Measurements from ENCODE around the gene UBL3.

The UBL3 gene

DNA sequence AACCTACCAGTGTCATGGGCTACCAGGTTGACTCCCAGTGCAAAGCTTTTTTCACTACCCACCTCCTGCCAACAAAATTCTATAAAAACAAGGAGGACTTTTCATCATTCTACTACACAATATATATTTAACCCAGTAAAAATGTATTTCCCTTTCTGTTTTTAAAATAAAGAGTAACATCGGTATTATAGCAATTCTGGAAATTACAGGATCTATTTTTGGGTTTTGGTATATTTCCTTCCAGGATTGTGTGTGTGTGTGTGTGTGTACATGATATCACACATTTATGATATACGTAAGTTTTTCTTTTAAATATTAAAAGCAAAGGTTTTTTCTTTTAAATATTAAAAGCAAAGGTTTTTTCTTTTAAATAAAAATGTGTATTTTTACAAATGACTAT, 6.0 kb upstream of the UBL3 start:
- DNase-seq (ENCODE audit: low read depth): no peak

DNA sequence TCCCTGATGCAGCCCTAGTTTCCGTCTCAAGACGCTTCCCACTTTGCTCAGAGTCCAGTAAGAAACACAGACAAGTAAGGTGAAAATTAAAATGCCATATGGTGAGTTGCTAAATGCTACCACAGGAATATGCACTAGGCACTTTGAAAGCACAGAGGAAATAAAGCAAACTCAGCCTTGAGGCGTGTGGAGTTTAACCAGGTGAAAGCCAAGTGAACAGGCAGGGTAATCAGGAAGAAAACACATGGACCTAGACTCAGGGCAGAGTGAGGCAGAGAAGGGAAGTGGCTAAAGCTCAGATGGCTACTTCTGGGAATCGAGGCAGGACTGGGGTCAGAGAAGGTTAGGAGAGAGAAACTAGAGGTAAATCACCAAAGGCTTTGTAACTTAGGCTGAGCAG, 5.4 kb upstream of the UBL3 start:
- no peak for DNase-seq (ENCODE audit: low read depth)

DNA sequence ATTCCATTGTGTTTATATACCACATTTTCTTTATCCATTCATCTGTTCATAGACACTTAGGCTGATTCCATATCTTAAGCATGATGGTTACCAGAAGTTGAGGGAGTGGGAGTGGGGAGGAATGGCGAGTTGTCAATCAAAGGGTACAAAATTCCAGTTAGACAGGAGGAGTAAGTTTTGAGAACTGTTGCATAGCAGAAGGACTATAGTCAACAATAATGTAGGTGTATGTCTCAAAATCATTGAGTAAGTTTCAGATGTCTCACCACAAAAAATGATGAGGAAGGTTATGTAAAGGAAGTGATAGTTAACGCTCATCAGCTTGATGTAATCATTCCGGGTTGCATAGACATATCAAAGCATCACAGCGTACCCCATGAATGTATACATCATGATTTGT, 4.6 kb upstream of the UBL3 start:
- DNase-seq (ENCODE audit: low read depth): no peak

DNA sequence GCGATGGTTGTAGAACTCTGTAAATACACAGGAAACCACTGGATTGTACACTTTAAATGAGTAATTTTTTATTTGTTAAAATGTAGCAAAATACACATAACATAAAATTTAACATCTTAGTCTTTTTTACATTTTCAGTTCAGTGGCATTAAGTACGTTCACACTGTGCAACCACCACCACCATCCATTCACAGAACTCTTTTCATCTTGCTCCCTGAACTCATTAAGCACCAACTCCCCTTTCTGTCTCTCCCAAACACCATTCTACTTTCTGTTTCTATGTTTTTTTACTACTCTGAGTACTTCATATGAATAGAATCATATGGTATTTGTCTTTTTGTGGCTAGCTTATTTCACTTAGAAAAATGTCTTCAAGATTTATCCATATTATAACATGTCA, 2.7 kb upstream of the UBL3 start:
- DNase-seq (ENCODE audit: low read depth): no peak

DNA sequence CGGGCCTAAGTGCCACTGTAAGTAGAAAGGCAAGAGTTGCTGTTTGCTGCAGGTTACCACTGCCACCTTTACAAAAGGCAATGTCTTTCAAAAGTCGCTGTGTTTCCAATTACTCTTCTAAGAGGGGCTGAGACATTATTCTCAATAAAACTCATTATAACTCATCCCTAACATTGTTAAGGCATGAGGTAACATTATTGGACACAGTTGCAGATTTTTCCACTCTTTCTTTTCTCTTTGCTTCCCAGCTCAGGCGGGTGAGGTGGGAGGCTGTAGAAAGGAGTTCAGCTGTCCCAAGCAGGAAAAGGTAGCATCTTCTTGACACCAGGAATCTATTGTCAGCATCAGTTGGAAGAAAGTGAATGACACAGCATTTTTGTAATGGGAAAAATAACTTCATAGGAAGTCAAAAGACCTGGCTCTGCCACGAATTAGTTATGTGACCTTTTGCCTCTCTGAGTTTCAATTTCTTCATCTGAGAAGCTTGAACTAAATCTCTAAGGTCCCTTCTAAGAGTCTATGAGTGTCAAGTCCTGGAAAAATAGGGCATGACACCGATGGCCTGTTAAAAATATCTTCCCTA, 2.1 kb upstream of the UBL3 start:
- no peak for DNase-seq (ENCODE audit: low read depth)

DNA sequence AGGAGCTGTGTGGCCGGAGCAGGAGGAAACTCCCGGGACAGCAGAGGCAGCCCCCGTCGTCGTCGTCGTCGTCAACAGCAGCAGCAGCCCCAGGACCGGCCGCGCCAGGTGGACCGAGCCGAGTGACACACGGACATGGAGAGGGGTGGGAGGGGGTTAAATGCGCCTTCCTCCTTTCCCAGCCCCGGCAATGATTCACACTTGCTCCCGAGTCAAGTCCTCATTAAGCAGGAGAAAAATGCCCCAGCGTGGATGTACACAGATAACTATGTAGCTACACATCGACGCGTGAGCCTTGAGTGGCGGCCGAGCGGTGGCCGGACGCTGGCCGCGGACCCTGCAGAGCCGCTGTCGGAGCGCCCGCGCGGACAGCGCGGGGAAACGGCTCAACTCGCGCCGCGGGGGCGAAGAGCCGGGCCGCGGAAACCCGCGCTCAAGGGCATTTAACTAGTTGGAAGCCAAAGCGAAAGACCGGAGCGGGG, 645 bp downstream of the UBL3 start:
- no peak for DNase-seq (ENCODE audit: low read depth)

DNA sequence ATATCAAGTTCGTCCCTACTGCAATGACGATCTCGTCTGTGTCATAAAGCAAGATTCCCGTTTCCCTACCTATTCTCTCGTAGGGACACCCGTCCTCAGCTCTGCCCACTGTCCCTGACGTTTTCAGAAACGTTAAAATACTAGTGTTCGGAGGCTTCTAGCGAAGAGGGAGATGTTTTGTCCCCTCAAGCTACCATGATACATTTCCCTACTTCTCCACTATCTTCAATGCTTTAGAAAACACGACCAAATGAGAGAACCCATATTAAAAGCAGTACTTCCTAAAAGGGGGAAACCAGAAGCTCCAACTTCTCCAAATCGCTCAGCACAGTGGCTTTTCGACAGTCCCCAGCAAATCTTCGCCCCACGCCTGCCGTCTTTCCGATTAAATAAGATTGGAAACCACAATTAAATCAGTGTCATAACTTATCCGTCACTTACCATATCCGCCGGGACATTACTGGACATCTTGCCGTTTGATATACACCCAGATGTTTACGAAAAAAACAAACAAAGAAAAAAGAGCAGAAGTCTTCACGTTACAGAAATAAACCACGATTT, 1.3 kb downstream of the UBL3 start:
- DNase-seq (ENCODE audit: low read depth): no peak

DNA sequence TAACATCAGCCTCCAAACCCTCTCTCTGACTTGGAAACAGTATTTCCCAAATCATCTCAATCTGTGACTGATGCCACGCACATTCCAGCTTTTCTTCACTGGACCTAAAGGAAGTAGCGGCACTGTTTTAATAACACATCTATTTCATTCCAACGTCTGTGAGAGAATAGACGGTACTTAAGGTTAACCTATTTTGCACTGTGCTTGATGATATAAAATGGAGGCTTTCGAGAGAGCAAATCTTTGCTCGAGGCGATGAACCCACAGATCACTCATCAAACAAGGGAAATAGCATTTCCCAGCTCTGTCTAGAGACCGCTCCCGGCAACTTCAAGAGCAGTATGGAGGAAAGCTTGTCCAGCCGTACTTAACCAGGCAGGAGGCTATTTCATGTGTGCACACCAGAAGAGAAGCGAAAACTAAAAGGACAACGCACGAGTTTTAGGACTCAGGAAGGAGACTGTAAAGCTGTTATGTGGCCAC, 2.9 kb downstream of the UBL3 start:
- DNase-seq (ENCODE audit: low read depth): no peak

DNA sequence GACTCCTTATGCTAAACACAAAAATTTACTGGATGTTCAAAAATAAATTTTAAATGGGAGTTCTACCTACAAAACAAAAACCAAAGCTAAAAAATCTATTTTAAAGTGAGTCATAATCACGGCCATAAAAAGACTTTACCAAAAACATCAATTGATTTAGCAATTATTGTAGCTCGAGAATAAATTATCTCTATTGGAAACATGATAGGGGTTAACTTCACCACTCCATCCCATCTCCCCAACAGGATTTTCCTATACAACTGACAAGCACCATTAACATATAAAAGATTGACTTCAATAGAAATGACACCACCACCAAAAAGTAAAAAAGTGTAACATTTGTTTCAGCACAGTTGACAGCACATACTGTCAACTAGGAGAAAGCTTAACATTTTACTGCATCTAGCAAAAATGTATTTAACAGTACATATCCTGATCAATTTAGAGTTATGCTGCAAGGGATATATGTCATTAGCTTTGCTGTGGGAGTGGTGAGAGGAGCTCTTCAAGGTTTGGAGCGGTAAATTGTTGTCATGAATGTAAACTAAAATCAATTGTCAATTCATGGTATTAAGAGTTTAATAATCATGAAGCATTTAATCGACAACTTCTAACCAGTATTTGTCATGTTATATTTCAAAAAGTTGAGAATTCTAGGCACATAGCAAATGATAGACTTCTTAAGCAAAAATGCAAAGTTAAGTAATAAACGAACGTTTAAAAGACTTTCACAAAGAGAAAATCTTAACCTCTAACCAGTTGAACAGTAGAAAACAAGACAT, 3.8 kb downstream of the UBL3 start:
- DNase-seq (ENCODE audit: low read depth): no peak

DNA sequence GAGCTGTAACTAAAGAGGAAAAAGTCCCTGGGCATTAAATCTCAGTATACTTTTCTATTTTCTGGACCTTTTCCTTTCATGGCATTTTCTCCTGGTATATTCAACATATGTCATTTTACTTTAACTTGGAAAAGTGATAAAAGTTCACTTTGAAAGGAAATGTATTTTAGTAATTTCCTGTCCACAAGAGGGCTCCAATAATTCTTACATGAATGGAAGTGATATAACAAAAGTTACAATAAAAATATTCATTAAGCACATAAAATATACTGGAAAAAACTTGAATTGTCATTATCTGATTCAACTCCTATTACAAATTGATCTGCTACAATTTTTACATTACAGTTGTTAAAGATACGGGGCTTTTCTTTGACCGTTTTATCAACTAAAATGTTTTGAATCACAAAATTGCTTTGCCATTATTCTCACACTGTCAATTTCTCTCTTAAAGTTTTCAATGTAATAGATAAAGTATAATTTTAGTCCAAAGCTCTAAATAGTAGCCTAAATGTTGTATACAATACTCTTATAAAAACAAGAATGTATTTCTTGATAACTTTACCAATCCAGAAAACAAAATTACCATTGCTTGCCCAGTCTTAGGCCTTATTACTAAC, 4.9 kb downstream of the UBL3 start:
- DNase-seq (ENCODE audit: low read depth): no peak

DNA sequence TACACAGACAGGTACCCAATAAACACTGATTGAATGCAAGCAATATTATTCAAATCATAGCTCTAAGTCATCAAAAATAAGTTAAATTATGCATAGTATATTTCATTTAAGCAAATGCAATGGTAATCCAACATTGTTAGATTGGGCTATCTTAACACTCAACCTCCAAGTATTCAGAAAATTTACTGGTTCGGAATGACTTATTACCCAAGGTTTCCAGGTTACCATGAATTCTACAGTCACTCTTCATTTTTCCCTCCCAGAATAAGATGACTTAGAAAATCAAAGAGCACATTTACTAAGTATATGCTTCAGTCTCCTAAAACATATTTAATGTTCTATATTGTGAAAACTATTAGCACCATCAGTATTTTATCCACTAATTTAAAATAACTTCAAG, 6.0 kb downstream of the UBL3 start:
- DNase-seq (ENCODE audit: low read depth): no peak

DNA sequence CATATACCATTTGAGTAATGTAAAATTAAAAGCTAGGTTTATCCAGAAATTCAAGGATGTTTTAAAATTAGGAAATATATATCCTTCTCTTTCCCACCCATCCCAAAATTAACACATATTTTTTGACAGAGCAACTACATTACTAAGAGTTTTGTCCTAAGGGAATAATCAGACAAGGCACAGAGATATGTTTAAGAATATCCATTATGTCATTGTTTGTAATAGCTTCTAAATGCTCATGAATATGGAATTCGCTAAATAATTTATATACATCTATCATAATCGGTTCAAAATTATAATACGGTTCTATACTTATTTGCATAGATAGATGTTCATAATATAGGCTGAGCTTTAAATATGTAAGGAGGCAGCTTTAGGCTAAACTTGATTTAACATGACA, 9.8 kb downstream of the UBL3 start:
- no peak for DNase-seq (ENCODE audit: low read depth)

DNA sequence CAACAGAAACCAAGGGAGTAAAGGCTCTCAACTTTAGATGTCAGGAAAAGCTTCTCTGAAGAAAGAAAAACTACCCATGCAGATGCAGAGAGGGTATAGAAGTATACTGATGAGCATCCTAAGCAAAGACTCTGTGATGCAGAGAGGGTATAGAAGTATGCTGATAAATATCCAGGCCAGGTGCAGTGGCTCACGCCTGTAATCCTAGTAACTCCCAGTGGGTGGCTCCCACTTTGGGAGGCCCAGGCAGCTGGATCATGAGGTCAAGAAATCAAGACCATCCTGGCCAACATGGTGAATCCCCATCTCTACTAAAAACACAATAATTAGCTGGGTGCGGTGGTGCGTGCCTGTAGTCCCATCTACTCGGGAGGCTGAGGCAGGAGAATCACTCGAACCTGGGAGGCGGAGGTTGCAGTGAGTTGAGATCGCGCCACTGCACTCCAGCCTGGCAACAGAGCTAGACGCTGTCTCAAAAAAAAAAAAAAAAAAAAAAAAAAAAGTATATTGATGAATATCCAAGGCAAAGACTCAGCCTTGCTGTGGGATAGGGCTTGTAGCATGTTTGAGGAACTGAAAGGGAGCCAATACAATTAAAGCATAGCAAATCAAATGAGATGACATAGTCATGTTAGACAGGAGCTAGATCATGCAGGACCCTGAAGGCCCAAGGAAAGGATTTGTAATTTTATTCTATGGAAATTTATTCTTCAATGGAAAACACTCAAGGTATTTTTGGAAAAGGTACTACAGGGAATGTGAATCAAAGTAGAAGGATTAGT, 14.9 kb downstream of the UBL3 start:
- no peak for DNase-seq (ENCODE audit: low read depth)

DNA sequence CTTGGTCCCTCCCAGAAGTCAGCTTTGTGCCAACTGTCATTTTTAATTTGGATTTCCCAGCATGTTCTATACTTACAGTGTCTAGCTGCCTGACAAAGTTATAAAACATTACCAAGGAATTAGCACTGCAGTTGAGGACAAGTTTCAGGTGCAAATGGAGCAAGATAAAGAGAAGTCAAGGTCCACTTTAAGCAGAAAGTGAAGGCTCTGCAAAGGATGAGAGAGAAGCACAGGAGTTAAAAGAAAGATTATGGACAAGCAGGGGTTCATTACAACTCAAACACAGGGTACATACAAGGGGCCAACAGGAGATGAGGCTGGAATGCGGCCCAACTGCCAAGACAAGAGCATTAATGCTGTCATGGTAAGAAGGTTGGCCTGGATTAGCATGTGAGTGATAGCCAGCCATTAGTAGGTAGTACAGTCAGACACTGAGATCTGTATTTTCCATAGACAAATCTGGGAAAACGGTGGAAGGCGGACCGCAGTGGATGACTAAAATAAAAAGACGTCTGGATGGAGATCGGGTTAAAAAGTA, 17.6 kb downstream of the UBL3 start:
- DNase-seq (ENCODE audit: low read depth): no peak

DNA sequence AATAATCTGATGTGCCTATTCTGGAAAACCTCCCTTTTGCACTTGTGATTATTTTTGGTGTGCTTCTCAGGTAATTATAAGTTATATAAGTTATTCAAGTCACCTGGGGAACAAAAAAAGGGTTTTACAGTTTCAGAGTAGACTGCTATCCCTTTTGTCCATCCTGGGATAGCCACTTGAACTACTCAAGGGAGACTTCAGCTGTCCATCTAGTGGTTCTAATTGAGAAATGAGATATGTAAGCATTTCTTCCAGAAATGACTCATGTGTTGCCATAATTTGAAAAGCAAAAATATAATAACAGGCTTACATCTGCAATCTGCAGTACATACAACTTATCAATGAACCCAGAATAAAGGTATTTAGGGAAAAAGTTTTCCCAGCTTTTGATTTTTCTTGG, 20.4 kb downstream of the UBL3 start:
- DNase-seq (ENCODE audit: low read depth): no peak

DNA sequence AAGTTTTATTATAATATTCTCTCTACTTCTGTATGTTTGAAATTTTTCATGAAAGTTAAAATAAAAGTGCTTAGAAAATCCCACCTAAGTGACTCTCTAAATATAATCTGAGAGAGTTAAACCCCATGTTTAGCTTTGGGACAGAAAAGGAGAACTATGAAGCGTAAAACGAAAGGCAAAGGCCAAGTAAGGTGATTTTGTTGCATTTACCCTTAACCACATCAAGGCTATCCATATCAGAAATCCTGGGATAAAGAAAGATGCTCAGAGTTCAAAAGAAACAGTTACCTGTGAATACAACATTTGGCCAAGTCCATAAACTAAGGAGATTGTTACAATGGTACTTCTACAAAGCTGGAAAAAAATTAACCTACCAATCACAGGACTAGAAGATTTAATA, 31.3 kb downstream of the UBL3 start:
- DNase-seq (ENCODE audit: low read depth): no peak

DNA sequence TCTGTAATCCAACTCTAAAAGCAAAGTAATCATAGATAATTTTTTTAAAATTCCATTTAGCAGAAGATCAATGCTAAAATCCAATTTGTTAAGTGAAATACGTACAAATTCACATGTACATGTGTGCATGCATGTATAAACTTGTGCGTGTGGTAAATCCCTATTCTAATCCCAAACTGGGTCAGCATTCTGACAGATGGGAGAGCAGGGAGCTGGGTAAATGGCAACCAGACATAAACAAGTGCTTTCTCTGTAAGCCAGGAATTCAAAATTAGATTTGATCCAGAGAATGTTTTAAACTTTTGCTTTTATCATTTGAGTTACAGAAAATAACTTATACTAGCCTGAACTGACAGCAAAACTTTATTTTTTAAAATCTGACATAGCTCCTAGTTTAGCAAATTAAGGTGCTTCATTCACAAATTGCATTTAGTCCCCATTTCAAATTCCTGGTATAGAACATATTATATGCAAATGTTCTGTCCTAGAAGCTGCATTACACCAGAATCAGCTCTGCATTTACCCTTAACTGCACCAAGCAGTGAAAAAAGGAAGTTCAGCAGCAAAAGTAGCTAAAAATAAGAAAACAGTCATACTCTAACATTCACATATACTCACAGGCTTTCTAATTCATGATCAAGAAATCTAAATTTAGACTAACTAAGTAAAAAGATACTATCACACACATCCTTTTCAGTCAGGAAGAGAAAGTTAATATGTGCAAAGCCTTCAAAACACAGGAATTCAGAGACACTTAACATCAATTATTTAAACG, 32.6 kb downstream of the UBL3 start:
- no peak for DNase-seq (ENCODE audit: low read depth)

DNA sequence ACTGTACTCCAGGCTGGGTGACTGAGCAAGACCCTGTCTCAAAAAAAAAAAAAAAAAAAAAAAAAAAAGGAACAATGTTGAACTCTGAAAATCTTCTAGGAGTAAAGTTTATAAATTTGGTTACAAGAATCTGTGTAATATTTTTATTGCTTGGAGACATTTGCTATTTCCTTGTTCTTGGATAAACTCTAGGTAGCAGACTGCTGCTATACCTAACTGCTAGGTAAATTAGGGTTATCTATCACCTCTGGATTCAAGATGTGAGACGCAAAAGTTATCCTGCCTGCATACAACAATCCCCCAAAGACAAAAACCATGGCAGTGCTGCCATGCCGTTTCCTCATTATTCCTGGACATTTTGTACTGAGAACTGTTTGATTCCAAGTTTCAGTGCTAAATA, 33.7 kb downstream of the UBL3 start:
- no peak for DNase-seq (ENCODE audit: low read depth)

DNA sequence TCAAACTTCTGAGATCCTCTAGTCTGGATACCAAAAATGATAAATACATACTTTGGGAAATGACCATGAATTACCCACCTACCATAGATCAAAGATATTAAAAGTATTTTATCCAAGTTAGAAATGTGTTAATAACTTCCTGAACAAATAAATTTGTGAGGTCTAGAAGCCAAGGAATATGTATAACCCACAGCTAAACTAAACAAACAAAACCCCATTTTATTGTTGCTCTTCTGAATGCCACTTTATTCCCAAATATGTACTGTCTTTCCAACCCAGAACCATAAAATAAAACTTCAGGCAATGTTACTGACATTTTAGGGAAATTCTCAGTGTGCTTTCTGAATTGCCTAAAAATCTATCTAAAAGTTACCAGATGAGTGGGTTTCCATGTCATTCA, 35.1 kb downstream of the UBL3 start:
- no peak for DNase-seq (ENCODE audit: low read depth)

DNA sequence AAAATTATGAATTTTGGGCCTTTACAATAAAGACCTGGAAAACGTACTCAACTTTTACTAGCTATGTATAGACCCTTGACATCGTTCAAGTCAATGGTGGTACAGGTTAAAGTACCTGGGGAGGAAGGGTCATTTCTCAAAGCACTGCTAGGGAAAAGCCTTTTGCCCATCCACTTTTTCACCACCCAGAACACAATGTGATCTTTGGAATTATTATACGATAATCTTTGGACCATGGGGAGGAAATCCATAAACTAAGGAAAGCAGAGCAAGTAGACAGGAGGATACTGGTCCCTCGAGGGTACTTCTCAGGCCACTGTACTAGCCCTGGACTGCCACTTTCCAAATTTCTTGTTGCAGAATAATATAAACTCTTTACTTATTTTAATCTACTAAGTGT, 39.5 kb downstream of the UBL3 start:
- no peak for DNase-seq (ENCODE audit: low read depth)

DNA sequence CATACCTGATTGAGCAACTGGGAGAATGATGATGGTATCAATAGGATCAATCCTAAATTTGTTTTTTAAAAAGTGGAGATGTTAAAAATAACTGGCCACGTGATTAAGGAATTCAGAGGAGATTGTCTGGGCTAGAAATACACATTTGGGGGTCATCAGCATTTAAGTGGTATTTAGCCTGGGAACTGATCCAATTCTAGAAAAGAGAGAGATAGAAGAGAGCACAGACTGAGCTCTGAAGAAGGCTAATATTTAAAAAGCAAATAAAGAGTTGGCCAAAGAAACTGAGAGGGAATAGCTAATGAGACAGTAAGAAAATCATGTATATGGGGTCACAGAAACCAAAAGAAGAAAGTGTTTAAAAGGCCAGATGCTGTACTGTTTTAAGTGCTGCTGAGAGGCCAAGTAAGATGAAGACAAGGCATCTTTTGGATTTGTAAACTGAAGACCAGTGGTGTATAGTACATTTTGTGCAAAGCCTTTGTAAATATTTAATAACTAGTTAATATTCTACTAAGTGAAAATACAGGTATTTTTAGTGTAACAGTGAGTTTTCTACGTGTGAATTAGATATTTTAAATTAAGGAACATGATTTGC, 40.2 kb downstream of the UBL3 start:
- DNase-seq (ENCODE audit: low read depth): no peak
